HepG2 (cell line): ENCODE measurements around the gene CNNM2. TPM values are rescaled to one million over a fixed set of nuclear protein-coding genes. Genes with fewer than 3 reads are reported as not detected.

Source experiments
- BCL3 ChIP-seq: sonication (generic); formaldehyde crosslinking; IDR thresholded peaks from 2 replicates; pipeline ENCODE4 v1.5.1; 2020; ENCODE audit warnings: mild to moderate bottlenecking, missing genetic modification reagents, moderate library complexity
- DMAP1 ChIP-seq: IDR thresholded peaks from 2 replicates; pipeline ENCODE4 v1.6.1; 2016
- ELF3 ChIP-seq: IDR thresholded peaks from 2 replicates; pipeline ENCODE4 v1.6.1; 2016; ENCODE audit warnings: missing genetic modification reagents, missing compliant biosample characterization
- ELK4 ChIP-seq: sonication (generic); formaldehyde crosslinking; IDR thresholded peaks from 2 replicates; pipeline ENCODE4 v1.9.0; 2021; ENCODE audit warnings: missing genetic modification reagents, borderline replicate concordance
- MAF1 ChIP-seq: sonication (generic); formaldehyde crosslinking; IDR thresholded peaks from 2 replicates; pipeline ENCODE4 v1.5.0; 2020; ENCODE audit warnings: missing genetic modification reagents, borderline replicate concordance
- PREB ChIP-seq: sonication (generic); formaldehyde crosslinking; IDR thresholded peaks from 2 replicates; pipeline ENCODE4 v1.4.0; 2020; ENCODE audit warnings: missing genetic modification reagents
- TBP ChIP-seq: sonication (generic); formaldehyde crosslinking; IDR thresholded peaks from 2 replicates; pipeline ENCODE4 v1.5.0; 2020; ENCODE audit warnings: missing genetic modification reagents
- THAP7 ChIP-seq: sonication (generic); formaldehyde crosslinking; IDR thresholded peaks from 2 replicates; pipeline ENCODE4 v1.8.1; 2023; ENCODE audit warnings: mild to moderate bottlenecking, missing genetic modification reagents
- TRAFD1 ChIP-seq: sonication (generic); formaldehyde crosslinking; IDR thresholded peaks from 2 replicates; pipeline ENCODE4 v1.5.1; 2020; ENCODE audit warnings: missing genetic modification reagents, mild to moderate bottlenecking, borderline replicate concordance
- USF2 ChIP-seq, 2 experiments: sonication (generic) in 1 of 2; formaldehyde crosslinking in 1 of 2; IDR thresholded peaks; 2 replicates each; pipeline versions ENCODE4 v1.5.1 to v1.6.1; 2011 to 2020; ENCODE audit warnings: borderline replicate concordance in 1 of 2, low read depth in 1 of 2, low read length in 1 of 2, mild to moderate bottlenecking in 1 of 2, missing genetic modification reagents in 1 of 2, moderate library complexity in 1 of 2
- YY1 ChIP-seq: IDR thresholded peaks from 2 replicates; pipeline ENCODE4 v1.6.1; 2011; ENCODE audit warnings: low read length, low read depth, moderate library complexity, mild to moderate bottlenecking; ENCODE audit not compliant: insufficient read depth, insufficient replicate concordance
- ZNF18 ChIP-seq: sonication (generic); formaldehyde crosslinking; IDR thresholded peaks from 2 replicates; pipeline ENCODE4 v1.8.0; 2022; ENCODE audit warnings: mild to moderate bottlenecking, missing genetic modification reagents; ENCODE audit not compliant: insufficient replicate concordance
- ZNF180 ChIP-seq: sonication (generic); formaldehyde crosslinking; IDR thresholded peaks from 2 replicates; pipeline ENCODE4 v1.4.0; 2020; ENCODE audit warnings: low read depth, missing genetic modification reagents, borderline replicate concordance
- ZNF235 ChIP-seq: sonication (generic); formaldehyde crosslinking; IDR thresholded peaks from 2 replicates; pipeline ENCODE4 v1.8.1; 2023; ENCODE audit warnings: mild to moderate bottlenecking, missing genetic modification reagents, borderline replicate concordance
- ZNF256 ChIP-seq: sonication (generic); formaldehyde crosslinking; conservative IDR thresholded peaks from 2 replicates; pipeline ENCODE4 v1.4.0; 2020; ENCODE audit warnings: missing genetic modification reagents
- ZNF326 ChIP-seq: sonication (generic); formaldehyde crosslinking; IDR thresholded peaks from 2 replicates; pipeline ENCODE4 v1.4.0; 2020; ENCODE audit warnings: missing genetic modification reagents, borderline replicate concordance
- ZNF629 ChIP-seq: sonication (generic); formaldehyde crosslinking; conservative IDR thresholded peaks from 2 replicates; pipeline ENCODE4 v1.5.0; 2020; ENCODE audit warnings: missing genetic modification reagents
- ZNF7 ChIP-seq: IDR thresholded peaks from 2 replicates; pipeline ENCODE4 v1.6.1; 2016; ENCODE audit warnings: missing biosample characterization, missing genetic modification reagents
- polyA plus RNA-seq, 8 experiments: library from polyadenylated mRNA; depleted of rRNA in 3 of 8; stranded (reverse) in 7 of 8; unstranded in 1 of 8; fragments of >200 nt; fragmentation: Illumina TruSeq in 4 of 8; extraction: Trizol in 4 of 8; gene quantifications; 2 replicates each; pipeline versions ENCODE4 v1.2.1 to v1.2.3, GENCODE V29; 2011 to 2016; ENCODE audit warnings: low read depth in 4 of 8, missing spikeins in 1 of 8, mixed read lengths in 1 of 8; ENCODE audit not compliant: insufficient read depth in 1 of 8
- total RNA-seq, 5 experiments: library from RNA; depleted of rRNA; stranded (reverse); fragments of >200 nt; fragmentation: Illumina TruSeq; extraction: Trizol; gene quantifications; 2 replicates each; pipeline ENCODE4 v1.2.3, GENCODE V29; 2016; ENCODE audit warnings: low read depth in 1 of 5

CNNM2 gene
- total and polyA plus RNA-seq, 2 of the 13 experiments (the other 11 are each of a cell fraction or from before 2014, with no cell fraction given), result 7.1 to 9.0 TPM

- TF ChIP-seq USF2 (IDR thresholded peaks at IDR 0.05; ENCODE audit: low read depth, low read length), result no peak
- TF ChIP-seq USF2 (CRISPR knock-in tag; IDR thresholded peaks at IDR 0.05; ENCODE audit: borderline replicate concordance), result no peak
- TF ChIP-seq YY1, result no peak
- TF ChIP-seq ZNF235 (CRISPR knock-in tag), result no peak
- no peak for TF ChIP-seq ZNF180 (CRISPR knock-in tag)
- no peak for TF ChIP-seq BCL3 (CRISPR knock-in tag)
- no peak for TF ChIP-seq ELK4 (CRISPR knock-in tag)
- TF ChIP-seq TBP (CRISPR knock-in tag), result no peak
- no peak for TF ChIP-seq ZNF326 (CRISPR knock-in tag)
- no peak for TF ChIP-seq TRAFD1 (CRISPR knock-in tag)
- no peak for TF ChIP-seq MAF1 (CRISPR knock-in tag)
- no peak for TF ChIP-seq ZNF256 (CRISPR knock-in tag)
- peak; percentile 91; the same call in 1 of the 2 replicates for TF ChIP-seq THAP7 (CRISPR knock-in tag)
- no peak for TF ChIP-seq ZNF629
- TF ChIP-seq ZNF7 (CRISPR knock-in tag), result no peak
- TF ChIP-seq DMAP1 (CRISPR knock-in tag), result no peak
- TF ChIP-seq ELF3 (CRISPR knock-in tag), result peak; percentile 56; the same call in 1 of the 2 replicates
- no peak for TF ChIP-seq PREB (CRISPR knock-in tag)
- no peak for TF ChIP-seq ZNF18 (CRISPR knock-in tag)
These were observed 165.3 kb downstream of the CNNM2 start (continued) for GRCh38 chr10:103083266-103083976.
